ENCODE data around the gene FCHSD2. TPM values are rescaled to one million over a fixed set of nuclear protein-coding genes. Genes with fewer than 3 reads are reported as not detected.

Gene FCHSD2
- total RNA-seq, 1 experiment from 2014 or later = 22.6 TPM

GRCh38 chr11:72929256-72929655 lies 212.9 kb downstream of the FCHSD2 start:
- ChIA-PET POLR2A (ENCODE audit: unreplicated experiment) (no interaction called here), CTCF (no interaction called here)
- DNase-seq = no peak
- Histone ChIP-seq H4K20me1 (ENCODE audit: insufficient read depth) (no peaks in the 10 kb centered on the region), H3K9me2 (ENCODE audit: insufficient read depth) (no peaks in the 10 kb centered on the region), H3K27ac (no peak overlapping the region), H3K79me2 (ENCODE audit: low read depth) (no peaks in the 10 kb centered on the region), H3F3A (ENCODE audit: insufficient read depth, low read depth) (no peaks in the 10 kb centered on the region), H3K36me3 (ENCODE audit: low read depth) (no peaks in the 10 kb centered on the region), H3K4me2 (no peak overlapping the region), H3K4me1 (replicated peaks; ENCODE audit: insufficient read depth) (no peaks in the 10 kb centered on the region), H2AFZ (no peak overlapping the region), H3K9me3 (ENCODE audit: insufficient read depth, low read depth) (no peaks in the 10 kb centered on the region), H3K27me3 (ENCODE audit: insufficient read depth, low read depth) (no peaks in the 10 kb centered on the region), H3K4me3 (no peak overlapping the region)
- intact Hi-C loops (cut with micrococcal nuclease; ENCODE audit: unreplicated experiment) = no loop called here
- no TSS peak for BruUV-seq (replicated peaks)
- no peak for TF ChIP-seq CTCF (conservative IDR thresholded peaks at IDR 0.05)
- TF ChIP-seq EZH2 (IDR thresholded peaks at IDR 0.05; ENCODE audit: low read depth) = no peak

GRCh38 chr11:72927380-72927779 lies 214.7 kb downstream of the FCHSD2 start:
- TF ChIP-seq EZH2 (IDR thresholded peaks at IDR 0.05; ENCODE audit: low read depth) (no peak), CTCF (conservative IDR thresholded peaks at IDR 0.05) (no peak)
- intact Hi-C loops (cut with micrococcal nuclease; ENCODE audit: unreplicated experiment) = no loop called here
- POLR2A ChIA-PET (ENCODE audit: unreplicated experiment) = no interaction called here

GRCh38 chr11:72926076-72926475 lies 216.0 kb downstream of the FCHSD2 start:
- Histone ChIP-seq H3K9me3 (ENCODE audit: insufficient read depth, low read depth) (no peaks in the 10 kb centered on the region), H4K20me1 (ENCODE audit: insufficient read depth) (no peaks in the 10 kb centered on the region), H3K27me3 (ENCODE audit: insufficient read depth, low read depth) (no peaks in the 10 kb centered on the region), H3K4me2 (no peak overlapping the region), H2AFZ (no peak overlapping the region), H3K4me3 (no peak overlapping the region), H3K4me1 (replicated peaks; ENCODE audit: insufficient read depth) (no peaks in the 10 kb centered on the region), H3F3A (ENCODE audit: insufficient read depth, low read depth) (no peaks in the 10 kb centered on the region), H3K9me2 (ENCODE audit: insufficient read depth) (no peaks in the 10 kb centered on the region), H3K79me2 (ENCODE audit: low read depth) (no peaks in the 10 kb centered on the region), H3K36me3 (ENCODE audit: low read depth) (no peaks in the 10 kb centered on the region), H3K27ac (no peak overlapping the region)
- intact Hi-C loops (cut with micrococcal nuclease; ENCODE audit: unreplicated experiment) = no loop called here
- POLR2A ChIA-PET (ENCODE audit: unreplicated experiment) = no interaction called here
- no TSS peak for BruUV-seq (replicated peaks)
- no peak for TF ChIP-seq CTCF (conservative IDR thresholded peaks at IDR 0.05)
- TF ChIP-seq EZH2 (IDR thresholded peaks at IDR 0.05; ENCODE audit: low read depth) = no peak
- DNase-seq = no peak
- CTCF ChIA-PET = interaction anchor here (0.6 kb wide), 1 partner anchor 232 kb away, joined by 3 read pairs; no protein-coding TSS in a partner anchor

More at GRCh38 chr11:72927380-72927779, 214.7 kb downstream of the FCHSD2 start:
- H3F3A ChIP-seq (ENCODE audit: insufficient read depth, low read depth) = no peaks in the 10 kb centered on the region
- no peaks in the 10 kb centered on the region for H3K27me3 ChIP-seq (ENCODE audit: insufficient read depth, low read depth)
- no peaks in the 10 kb centered on the region for H4K20me1 ChIP-seq (ENCODE audit: insufficient read depth)
- BruUV-seq (replicated peaks) = no TSS peak
- H3K9me3 ChIP-seq (ENCODE audit: insufficient read depth, low read depth) = no peaks in the 10 kb centered on the region
- H2AFZ ChIP-seq = no peak overlapping the region
- no peaks in the 10 kb centered on the region for H3K4me1 ChIP-seq (replicated peaks; ENCODE audit: insufficient read depth)
- no peak overlapping the region for H3K4me2 ChIP-seq
- H3K9me2 ChIP-seq (ENCODE audit: insufficient read depth) = no peaks in the 10 kb centered on the region
- CTCF ChIA-PET = no interaction called here
- no peaks in the 10 kb centered on the region for H3K36me3 ChIP-seq (ENCODE audit: low read depth)
- H3K4me3 ChIP-seq = no peak overlapping the region
- no peak for DNase-seq
- no peaks in the 10 kb centered on the region for H3K79me2 ChIP-seq (ENCODE audit: low read depth)
- no peak overlapping the region for H3K27ac ChIP-seq

Measured in PC-9 (cell line).